ENCODE data around the gene MTMR10. TPM values are rescaled to one million over a fixed set of nuclear protein-coding genes. Genes with fewer than 3 reads are reported as not detected.

Gene MTMR10
- total RNA-seq, 1 experiment from 2014 or later, result 23.2 TPM

- Histone ChIP-seq H3K23me2 (ENCODE audit: insufficient read length, low read depth, low read length, poor library complexity, severe bottlenecking) (no peaks in the 10 kb centered on the region), H3K18ac (ENCODE audit: insufficient read length, low read depth, low read length) (no peak overlapping the region), H3K27ac (ENCODE audit: insufficient read length, low read depth, low read length) (no peak overlapping the region), H2BK15ac (ENCODE audit: low read depth, low read length) (no peak overlapping the region), H2AFZ (ENCODE audit: low read length) (no peak overlapping the region), H4K8ac (replicated peaks; ENCODE audit: insufficient read length, low read depth, low read length) (no peak overlapping the region), H4K5ac (ENCODE audit: insufficient read length, low read depth, low read length) (no peak overlapping the region), H2BK120ac (ENCODE audit: low read depth, low read length, poor library complexity, severe bottlenecking) (no peak overlapping the region), H3K14ac (ENCODE audit: insufficient read depth, low read length) (no peak overlapping the region), H3K4ac (ENCODE audit: low read depth, low read length) (no peak overlapping the region), H3K4me1 (ENCODE audit: insufficient read depth, low read length) (no peaks in the 10 kb centered on the region), H3K9me3 (ENCODE audit: control insufficient read depth, low read depth, low read length) (no peaks in the 10 kb centered on the region), H3K56ac (ENCODE audit: insufficient read length, low read depth, low read length) (no peak overlapping the region), H2BK12ac (ENCODE audit: insufficient read length, low read depth, low read length) (no peak overlapping the region), H2BK20ac (ENCODE audit: low read depth, low read length, poor library complexity, severe bottlenecking) (no peak overlapping the region), H3K9ac (ENCODE audit: extremely low read depth, insufficient read length, low read length) (no peak overlapping the region), H3K79me2 (ENCODE audit: insufficient read depth, low read length) (no peaks in the 10 kb centered on the region), H4K91ac (ENCODE audit: insufficient read length, low read depth, low read length) (no peak overlapping the region), H3K27me3 (ENCODE audit: insufficient read depth, low read length) (no peaks in the 10 kb centered on the region), H2AK5ac (ENCODE audit: insufficient read length, low read length) (no peak overlapping the region), H3K4me2 (ENCODE audit: insufficient read depth, insufficient read length, low read length) (no peak overlapping the region), H3K79me1 (ENCODE audit: insufficient read depth, low read depth, low read length, poor library complexity, severe bottlenecking) (no peaks in the 10 kb centered on the region), H3K23ac (ENCODE audit: insufficient read length, low read depth, low read length) (no peak overlapping the region), H3T11ph (ENCODE audit: low read length) (no peak overlapping the region), H2BK5ac (ENCODE audit: insufficient read length, low read length) (no peak overlapping the region), H4K20me1 (ENCODE audit: control insufficient read depth, insufficient read depth, insufficient read length) (no peaks in the 10 kb centered on the region)
- no peak; the same call in 2 of the 3 replicates for TF ChIP-seq CTCF (conservative IDR thresholded peaks at IDR 0.05)
- peaks cover 12% of the 10 kb centered on the region in 2 experiments for H3K4me1 Mint-ChIP-seq
- no peaks in the 10 kb centered on the region for H3K36me3 Mint-ChIP-seq (ENCODE audit: insufficient read depth in 1 of 3, low read depth in 3 of 3)
- DNase-seq, result no peak
- no peak overlapping the region for H3K4me3 Mint-ChIP-seq
- WGBS (ENCODE audit: extremely low coverage, insufficient read length, low lambda C conversion rate), result no CpG with 5 or more reads among the region's 12 CpGs
- H3K27ac Mint-ChIP-seq, result no peak overlapping the region
- H3K9me3 Mint-ChIP-seq, result no peaks in the 10 kb centered on the region; a peak in 1 of 5 replicates
- no peaks in the 10 kb centered on the region for H3K27me3 Mint-ChIP-seq (ENCODE audit: low read depth)
These were observed 95.2 kb downstream of the MTMR10 start for GRCh38 chr15:30896211-30896606.

Measured in H9 (cell line).